Endodermal cell (in vitro differentiated cells): Measurements from ENCODE around the gene MUC2. TPM values are rescaled to one million over a fixed set of nuclear protein-coding genes. Genes with fewer than 3 reads are reported as not detected.
A peak's percentile ranks its signal among the peaks of the same experiment; 100 is the strongest.

Experiments used
- DNase-seq: peaks from one replicate; pipeline ENCODE4 v3.0.0-alpha.2; 2017
- H3K27ac ChIP-seq: 2 replicates; pipeline ENCODE4 v1.5.1; 2013; ENCODE audit warnings: mild to moderate bottlenecking, low read depth, low read length, moderate library complexity
- H3K27me3 ChIP-seq: 2 replicates; pipeline ENCODE4 v1.6.1; 2013; ENCODE audit warnings: mild to moderate bottlenecking, low read length, moderate library complexity; ENCODE audit not compliant: insufficient read depth, control insufficient read depth, poor library complexity, severe bottlenecking
- H3K36me3 ChIP-seq: 2 replicates; pipeline ENCODE4 v1.7.0; 2013; ENCODE audit warnings: mild to moderate bottlenecking, low read length, moderate library complexity; ENCODE audit not compliant: control insufficient read depth, insufficient read depth
- H3K4me1 ChIP-seq: one replicate; pipeline ENCODE4 v1.7.0; 2013; ENCODE audit warnings: low read length; ENCODE audit not compliant: control insufficient read depth, insufficient read depth
- H3K4me3 ChIP-seq: 2 replicates; pipeline ENCODE4 v1.5.1; 2013; ENCODE audit warnings: mild to moderate bottlenecking, low read length, moderate library complexity
- H3K9ac ChIP-seq: 2 replicates; pipeline ENCODE4 v1.6.1; 2013; ENCODE audit warnings: mild to moderate bottlenecking, low read length, moderate library complexity; ENCODE audit not compliant: poor library complexity, severe bottlenecking; ENCODE audit errors: extremely low read depth
- H3K9me3 ChIP-seq: 2 replicates; pipeline ENCODE4 v1.6.1; 2013; ENCODE audit warnings: mild to moderate bottlenecking, low read length, moderate library complexity; ENCODE audit not compliant: control insufficient read depth
- H3K27ac Mint-ChIP-seq: 2 replicates; pipeline ENCODE4 v1.8.0; 2020; ENCODE audit warnings: mixed read lengths
- H3K27me3 Mint-ChIP-seq: 2 replicates; pipeline ENCODE4 v1.8.0; 2021; ENCODE audit warnings: mild to moderate bottlenecking, mixed read lengths; ENCODE audit not compliant: insufficient read depth
- H3K36me3 Mint-ChIP-seq: 2 replicates; pipeline ENCODE4 v1.8.0; 2020; ENCODE audit warnings: low read depth, mixed read lengths
- H3K4me1 Mint-ChIP-seq: 2 replicates; pipeline ENCODE4 v1.8.0; 2020; ENCODE audit warnings: mixed read lengths
- H3K4me3 Mint-ChIP-seq: 2 replicates; pipeline ENCODE4 v1.8.0; 2020; ENCODE audit warnings: mild to moderate bottlenecking, moderate library complexity, mixed read lengths
- H3K9me3 Mint-ChIP-seq: 2 replicates; pipeline ENCODE4 v1.8.0; 2020; ENCODE audit warnings: mild to moderate bottlenecking, mixed read lengths
- CTCF ChIP-seq: fragments of 200-600 bp; sonication (generic); conservative IDR thresholded peaks from 2 replicates; pipeline ENCODE4 v1.5.0; 2021; ENCODE audit warnings: antibody characterized with exemption, mild to moderate bottlenecking
- WGBS, 2 experiments: methylation state at CpG; one replicate each; pipeline versions ENCODE4 v1.1.5 to v1.1.7; 2013; ENCODE audit warnings: missing lambda C conversion rate in 2 of 2, mixed read lengths in 1 of 2; ENCODE audit not compliant: insufficient coverage in 1 of 2, insufficient read length in 1 of 2; 5-methylcytosine and 5-hydroxymethylcytosine counted together
- total RNA-seq, 2 donors: library from RNA; stranded (reverse); fragmentation: NEBNext Ultra II Directional in 1 of 2; extraction: Animal tissue kit (Norgen Biotek cat#: 25700) in 1 of 2; gene quantifications; 2 replicates in 1 of 2; 3 replicates in 1 of 2; pipeline ENCODE4 v1.2.1, GENCODE V29; 2021

MUC2 gene
- total RNA-seq, 2 donors from 2014 or later = not detected

GRCh38 chr11:1116666-1117390 is 42.2 kb downstream of the MUC2 start:
- TF ChIP-seq CTCF = no peak
- Histone ChIP-seq H3K27ac (no peak overlapping the region), H3K27me3 (no peaks in the 10 kb centered on the region), H3K4me3 (no peak overlapping the region), H3K4me1 (no peaks in the 10 kb centered on the region), H3K9ac (no peak overlapping the region), H3K36me3 (no peaks in the 10 kb centered on the region), H3K9me3 (no peaks in the 10 kb centered on the region)
- Mint-ChIP-seq H3K27me3 (no peaks in the 10 kb centered on the region), H3K4me3 (no peak overlapping the region), H3K27ac (no peak overlapping the region), H3K36me3 (no peaks in the 10 kb centered on the region), H3K4me1 (no peaks in the 10 kb centered on the region), H3K9me3 (no peaks in the 10 kb centered on the region)
- WGBS, 2 experiments = 83 to 89% methylated on average over 22 to 23 of the region's 23 CpGs
- DNase-seq = peak; percentile 28

GRCh38 chr11:1117992-1118391 is 43.3 kb downstream of the MUC2 start:
- H3K27me3 Mint-ChIP-seq = no peaks in the 10 kb centered on the region
- no peaks in the 10 kb centered on the region for H3K36me3 ChIP-seq
- peak; percentile 26 for DNase-seq
- H3K9ac ChIP-seq = no peak overlapping the region
- H3K4me1 Mint-ChIP-seq = no peaks in the 10 kb centered on the region
- no peaks in the 10 kb centered on the region for H3K9me3 Mint-ChIP-seq
- H3K27ac Mint-ChIP-seq = no peak overlapping the region
- H3K4me1 ChIP-seq = no peaks in the 10 kb centered on the region
- H3K27ac ChIP-seq = no peak overlapping the region
- 70 to 86% methylated on average over 4 to 6 of the region's 6 CpGs for WGBS, 2 experiments
- no peak overlapping the region for H3K4me3 Mint-ChIP-seq
- H3K9me3 ChIP-seq = no peaks in the 10 kb centered on the region
- no peak for TF ChIP-seq CTCF
- H3K27me3 ChIP-seq = no peaks in the 10 kb centered on the region
- no peak overlapping the region for H3K4me3 ChIP-seq
- H3K36me3 Mint-ChIP-seq = no peaks in the 10 kb centered on the region

- TF ChIP-seq CTCF = no peak
- Histone ChIP-seq H3K4me1 (no peaks in the 10 kb centered on the region), H3K27ac (no peak overlapping the region), H3K36me3 (no peaks in the 10 kb centered on the region), H3K9me3 (no peaks in the 10 kb centered on the region), H3K9ac (no peak overlapping the region), H3K4me3 (no peak overlapping the region), H3K27me3 (peaks cover 1% of the 10 kb centered on the region)
- DNase-seq = peak; percentile 27
- Mint-ChIP-seq H3K27me3 (no peaks in the 10 kb centered on the region), H3K27ac (no peak overlapping the region), H3K4me1 (no peaks in the 10 kb centered on the region), H3K36me3 (no peaks in the 10 kb centered on the region), H3K9me3 (no peaks in the 10 kb centered on the region), H3K4me3 (no peak overlapping the region)
- WGBS, 2 experiments = 83 to 95% methylated on average over 12 to 22 of the region's 22 CpGs
Measured at GRCh38 chr11:1118755-1119603, 44.3 kb downstream of the MUC2 start.
